CD4-positive, alpha-beta T cell treated with Interleukin-10 for 1 hour (primary cell): ENCODE measurements around the gene KPNA6.
A peak's percentile ranks its signal among the peaks of the same experiment; 100 is the strongest.

Experiments used
- DNase-seq: peaks from one replicate; pipeline ENCODE4 v3.0.0-alpha.2; 2020

The KPNA6 gene

DNA sequence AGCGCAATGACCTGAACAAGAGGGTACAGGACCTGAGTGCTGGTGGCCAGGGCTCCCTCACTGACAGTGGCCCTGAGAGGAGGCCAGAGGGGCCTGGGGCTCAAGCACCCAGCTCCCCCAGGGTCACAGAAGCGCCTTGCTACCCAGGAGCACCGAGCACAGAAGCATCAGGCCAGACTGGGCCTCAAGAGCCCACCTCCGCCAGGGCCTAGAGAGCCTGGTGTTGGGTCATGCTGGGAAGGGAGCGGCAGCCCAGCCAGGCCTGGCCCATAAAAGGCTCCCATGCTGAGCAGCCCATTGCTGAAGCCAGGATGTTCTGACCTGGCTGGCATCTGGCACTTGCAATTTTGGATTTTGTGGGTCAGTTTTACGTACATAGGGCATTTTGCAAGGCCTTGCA lies 87.1 kb downstream of the KPNA6 start:
- no peak for DNase-seq

DNA sequence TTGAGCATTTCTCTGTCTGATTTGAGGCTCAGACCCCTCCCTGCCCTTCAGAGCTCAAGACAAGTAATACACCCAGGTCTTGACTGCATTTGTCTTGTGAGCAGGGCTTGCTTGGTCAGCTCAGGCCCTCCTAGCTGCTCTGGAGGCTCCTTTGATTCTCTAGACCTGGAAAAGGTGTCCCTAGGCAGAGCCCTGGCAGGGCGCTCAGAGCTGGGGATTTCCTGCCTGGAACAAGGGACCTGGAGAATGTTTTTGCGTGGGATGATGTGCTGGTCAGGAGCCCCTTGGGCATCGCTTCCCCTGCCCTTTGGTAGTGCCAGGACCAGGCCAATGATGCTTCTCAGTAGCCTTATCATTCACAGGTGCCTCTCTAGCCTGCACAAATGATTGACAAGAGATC lies 87.7 kb downstream of the KPNA6 start:
- no peak for DNase-seq

- DNase-seq, result peak; percentile 53
Observed at GRCh38 chr1:32195972-32196823, 88.3 kb downstream of the KPNA6 start.

DNA sequence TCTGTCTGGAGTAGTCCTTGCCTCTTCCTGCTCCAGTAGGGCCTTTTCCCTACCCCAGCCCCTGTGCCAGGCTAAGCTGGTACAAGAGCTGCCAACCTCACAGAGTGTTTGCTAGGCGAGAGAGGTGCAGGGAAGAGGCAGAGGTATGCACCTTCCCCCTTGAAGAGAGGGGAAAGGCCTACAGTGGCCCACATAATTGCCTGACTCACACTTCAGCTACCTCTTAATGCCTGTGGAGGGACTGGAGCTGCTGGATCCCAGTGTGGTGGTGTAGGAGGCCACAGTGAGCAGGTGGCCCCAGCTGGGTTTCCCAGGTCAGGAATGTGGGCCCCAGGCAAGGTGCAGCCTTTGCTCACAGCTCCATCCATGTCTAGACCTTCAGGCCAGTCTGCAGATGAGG lies 89.2 kb downstream of the KPNA6 start:
- DNase-seq, result no peak

GRCh38 chr1:32197837-32198236 lies 90.0 kb downstream of the KPNA6 start:
- DNase-seq, result no peak

DNA sequence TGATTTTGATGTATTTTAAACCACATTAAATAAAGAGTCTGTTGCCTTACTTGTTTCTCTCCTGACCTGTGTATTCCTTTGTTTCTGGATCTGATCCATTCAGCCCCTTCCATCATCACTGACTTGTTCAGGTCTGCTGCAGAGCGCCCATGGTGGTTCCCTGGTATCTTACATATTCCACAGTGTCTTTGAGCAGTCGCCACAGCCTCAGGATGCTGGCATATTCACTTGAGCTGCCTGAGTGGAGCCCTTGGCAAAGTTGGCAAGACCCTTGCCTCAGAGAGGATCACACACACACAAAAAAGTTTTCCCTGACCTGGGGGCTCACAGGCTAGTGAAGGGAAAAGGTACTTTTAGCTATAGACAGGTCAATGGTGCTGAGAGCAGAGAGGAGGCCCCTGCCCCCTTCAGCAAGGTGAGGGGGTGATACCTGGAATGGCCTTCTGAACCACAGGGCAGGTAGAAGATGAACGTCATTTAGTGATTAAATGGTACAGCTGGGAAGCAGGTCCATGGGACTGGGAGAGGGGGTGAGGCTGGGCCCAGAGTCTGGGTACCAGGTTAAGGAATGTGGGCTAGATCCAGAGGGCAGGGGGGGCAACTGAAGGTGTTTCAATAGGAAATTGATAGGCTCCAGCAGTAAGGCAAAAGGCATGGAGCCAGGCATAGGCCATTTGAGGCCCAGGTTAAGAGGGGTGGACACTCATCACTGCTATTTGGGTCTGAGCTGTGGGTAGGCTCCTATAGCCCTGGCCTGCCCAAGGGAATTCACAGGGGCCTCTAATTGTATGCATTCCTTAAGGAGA lies 90.6 kb downstream of the KPNA6 start:
- DNase-seq, result no peak

DNA sequence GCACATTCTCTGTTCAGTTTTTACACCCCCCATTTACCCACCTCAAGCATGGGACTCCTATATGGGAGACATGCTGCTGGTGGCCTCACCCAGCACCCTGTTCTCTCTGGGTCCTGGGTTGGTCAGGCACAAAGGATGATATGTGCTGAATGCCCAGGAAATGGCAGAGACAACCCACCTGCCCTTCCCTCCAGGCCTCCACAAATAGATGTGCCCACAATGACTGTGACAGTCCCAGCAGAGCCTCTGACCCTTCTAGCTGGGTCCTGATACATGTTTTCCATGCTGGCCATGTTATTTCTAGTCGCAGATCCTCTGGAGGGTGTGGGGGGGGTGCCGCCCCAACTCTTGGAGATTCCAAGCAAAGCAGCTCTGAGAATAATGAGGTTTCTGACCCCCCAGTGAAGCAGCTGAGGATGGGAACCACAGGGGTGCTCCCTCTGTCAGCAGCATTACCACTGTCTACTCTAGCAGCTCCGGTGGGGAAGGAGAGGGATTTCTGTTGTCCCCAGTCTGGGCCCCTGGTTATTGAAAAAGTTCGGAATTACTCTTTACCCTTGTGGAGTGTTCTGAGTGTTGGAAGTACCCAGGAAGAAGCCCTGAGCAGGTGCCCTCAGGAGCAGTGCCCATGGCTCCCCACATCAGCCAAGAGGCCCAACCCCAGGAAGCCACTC lies 91.3 kb downstream of the KPNA6 start:
- no peak for DNase-seq

DNA sequence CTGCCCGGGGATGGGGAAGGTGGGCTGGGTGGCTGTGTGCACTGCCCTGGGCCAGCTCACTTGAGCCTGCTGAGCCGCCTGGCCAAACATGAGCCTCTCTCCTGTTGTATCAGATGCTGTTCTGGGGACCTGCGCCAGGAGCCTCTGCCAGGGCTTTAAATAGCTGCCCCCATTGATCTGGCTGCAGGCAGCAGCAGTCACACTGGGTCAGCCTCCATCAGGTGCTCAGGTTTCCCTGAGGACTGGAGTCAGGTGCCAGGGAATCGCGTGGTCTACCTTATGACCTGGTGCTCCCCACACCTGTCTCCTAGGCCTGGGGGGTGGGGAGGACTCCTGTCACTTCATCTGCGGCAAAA lies 91.8 kb downstream of the KPNA6 start:
- no peak for DNase-seq

DNA sequence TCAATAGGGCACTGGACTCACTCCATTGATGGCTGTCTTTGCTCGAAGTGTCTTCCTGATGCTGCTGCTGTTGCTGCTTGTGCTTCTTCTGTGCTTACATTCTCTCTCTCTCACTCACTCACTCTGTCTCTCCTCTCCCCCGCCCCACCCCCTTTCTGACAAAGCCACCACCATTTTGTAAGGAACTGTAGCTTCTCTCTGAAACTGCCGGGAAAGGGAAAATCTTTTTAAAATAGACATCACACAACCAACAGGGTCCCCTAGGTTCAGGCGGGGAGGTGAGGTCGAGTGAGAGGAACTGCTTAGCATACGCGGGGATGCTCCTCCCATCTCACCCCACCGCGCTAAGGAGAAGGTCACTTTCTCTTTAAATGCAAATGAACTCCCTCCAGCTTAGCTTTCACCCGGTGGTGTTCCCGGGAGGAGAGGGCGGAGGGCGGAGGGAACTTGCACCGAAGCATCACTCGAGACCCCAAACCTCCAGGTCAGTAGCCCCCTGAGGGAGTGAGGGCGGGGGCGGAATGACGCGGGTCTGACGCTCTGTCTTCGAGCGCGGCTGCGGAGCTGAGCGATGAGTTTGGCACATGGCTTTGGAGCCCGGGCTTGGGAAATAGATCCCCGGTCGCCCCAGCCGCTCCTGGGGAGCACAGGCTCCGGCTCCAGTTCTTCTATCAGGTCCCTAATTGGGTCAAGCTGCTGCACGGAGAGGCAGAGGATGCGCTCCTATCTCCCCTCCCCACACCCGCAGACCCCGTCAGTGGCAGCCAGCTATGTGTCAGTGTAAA lies 92.6 kb downstream of the KPNA6 start, which contains the start of gene CCDC28B:
Gene CCDC28B, plus strand, starts transcription at position 370 of the 785 bp plus-strand sequence. CDS start 1,341 bp downstream, outside the sequence.
- peak; percentile 64 for DNase-seq

GRCh38 chr1:32201011-32201855 lies 93.4 kb downstream of the KPNA6 start:
- peak; percentile 85 for DNase-seq

GRCh38 chr1:32204943-32205361 lies 97.1 kb downstream of the KPNA6 start:
- DNase-seq, result no peak

GRCh38 chr1:32205401-32206370 lies 97.8 kb downstream of the KPNA6 start, which contains the start of gene IQCC:
Gene IQCC (plus strand): TSS chr1:32205671. CDS start chr1:32205682, 11 bp downstream.
- DNase-seq, result peak; percentile 90

DNA sequence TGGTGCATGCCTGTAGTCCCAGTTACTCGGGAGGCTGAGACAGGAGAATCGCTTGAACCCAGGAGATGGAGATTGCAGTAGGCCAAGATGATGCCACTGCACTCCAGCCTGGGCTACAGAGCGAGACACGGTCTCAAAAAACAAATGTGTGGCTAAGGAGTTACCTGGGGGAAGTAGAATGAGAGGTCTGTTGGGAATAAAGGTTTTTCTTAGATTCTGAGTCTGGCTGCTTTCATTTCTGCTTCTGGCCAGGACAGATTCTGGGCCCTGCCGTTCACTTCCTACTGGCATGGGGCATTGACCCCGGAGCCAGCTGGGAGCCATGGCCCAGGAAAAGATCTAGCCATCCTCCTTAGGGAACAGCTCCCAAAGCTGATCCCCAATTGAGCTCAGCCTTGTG lies 100.6 kb downstream of the KPNA6 start:
- DNase-seq, result no peak

DNA sequence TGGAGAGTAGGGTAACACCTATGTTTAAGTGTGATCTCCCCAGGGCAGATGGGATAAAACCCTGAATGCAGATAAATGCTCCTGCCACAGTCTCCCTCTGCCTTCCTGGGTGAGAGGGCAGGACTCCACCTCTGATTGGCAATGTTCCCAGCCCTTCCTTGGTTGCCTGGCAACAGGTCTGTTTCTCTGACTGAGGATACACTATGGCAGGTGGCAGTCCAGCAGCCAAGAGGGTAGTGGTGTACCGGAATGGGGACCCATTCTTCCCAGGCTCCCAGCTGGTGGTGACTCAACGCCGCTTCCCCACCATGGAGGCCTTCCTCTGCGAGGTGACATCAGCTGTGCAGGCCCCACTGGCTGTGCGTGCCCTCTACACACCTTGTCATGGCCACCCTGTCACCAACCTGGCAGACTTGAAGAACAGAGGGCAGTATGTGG lies 101.1 kb downstream of the KPNA6 start, which contains the start of gene DCDC2B:
Gene DCDC2B, plus strand, starts transcription at position 199 of the 438 bp plus-strand sequence. Its CDS starts 5 bp downstream, at position 204.
- DNase-seq, result peak; percentile 20

GRCh38 chr1:32215629-32216480 lies 108.0 kb downstream of the KPNA6 start:
- peak; percentile 69 for DNase-seq

- DNase-seq, result no peak
Observed at GRCh38 chr1:32216566-32216965, 108.7 kb downstream of the KPNA6 start.

DNA sequence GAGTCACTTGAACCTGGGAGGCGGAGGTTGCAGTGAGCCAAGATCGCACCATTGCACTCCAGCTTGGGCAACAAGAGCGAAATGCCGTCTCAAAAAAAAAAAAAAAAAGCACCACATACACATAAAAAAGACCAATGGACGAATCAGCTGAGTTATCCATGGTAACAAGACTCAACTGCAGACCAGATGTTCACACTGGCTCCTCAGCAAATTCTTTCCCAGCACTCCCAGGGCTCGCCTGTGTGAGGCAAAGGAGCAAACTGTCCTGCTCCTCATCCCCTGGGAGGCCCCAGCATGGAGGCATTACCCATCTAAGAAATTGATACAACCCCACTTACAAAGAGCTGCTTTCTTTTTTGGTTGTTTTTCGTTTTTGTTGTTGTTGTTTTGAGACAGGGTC lies 111.2 kb downstream of the KPNA6 start:
- no peak for DNase-seq

- no peak for DNase-seq
Observed at GRCh38 chr1:32220746-32221580, 113.1 kb downstream of the KPNA6 start.
